Tibial nerve (tissue), 4 donors: Measurements from ENCODE around the gene CCBE1.

ENCODE experiments used
- EP300 ChIP-seq, 2 donors: sonication (generic); formaldehyde crosslinking; IDR thresholded peaks; one replicate each; pipeline ENCODE4 v1.6.1; 2017; ENCODE audit warnings: antibody characterized with exemption in 2 of 2, mild to moderate bottlenecking in 1 of 2
- POLR2A ChIP-seq, 2 donors: fragments of 450-650 bp; IDR thresholded peaks; one replicate each; pipeline ENCODE4 v1.6.1; 2017; ENCODE audit warnings: antibody characterized with exemption in 2 of 2, mild to moderate bottlenecking in 2 of 2, moderate library complexity in 2 of 2
- TF ChIP-seq, protein P1 (sequence below), 5 experiments: fragments of 200-600 bp in 3 of 5; fragments of 450-650 bp in 2 of 5; sonication (generic) in 3 of 5; IDR thresholded peaks; one replicate each; pipeline ENCODE4 v1.5.1; 2016 to 2019; ENCODE audit warnings: antibody characterized with exemption in 5 of 5, mild to moderate bottlenecking in 3 of 5, moderate library complexity in 2 of 5

DNA sequence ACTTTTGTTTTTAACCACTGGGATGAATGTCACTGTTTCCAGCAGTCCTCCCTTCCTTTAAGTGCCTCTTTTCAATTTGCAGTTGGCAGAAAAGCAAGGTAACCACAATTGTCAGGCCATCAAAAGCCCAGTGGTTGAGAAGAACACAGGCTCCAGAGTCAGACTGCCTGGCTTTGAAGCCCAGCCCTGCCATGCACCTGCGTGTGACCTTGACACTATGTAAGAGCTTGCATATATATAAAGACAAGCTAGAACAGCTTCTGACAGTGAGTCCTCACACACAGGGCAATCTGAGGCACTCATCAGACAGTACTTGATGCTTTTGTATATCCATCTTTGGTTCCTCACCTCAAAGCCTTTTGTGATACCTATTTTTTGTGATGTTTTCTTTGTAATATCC is 11.0 kb downstream of the CCBE1 start:
- TF ChIP-seq, protein P1, sequence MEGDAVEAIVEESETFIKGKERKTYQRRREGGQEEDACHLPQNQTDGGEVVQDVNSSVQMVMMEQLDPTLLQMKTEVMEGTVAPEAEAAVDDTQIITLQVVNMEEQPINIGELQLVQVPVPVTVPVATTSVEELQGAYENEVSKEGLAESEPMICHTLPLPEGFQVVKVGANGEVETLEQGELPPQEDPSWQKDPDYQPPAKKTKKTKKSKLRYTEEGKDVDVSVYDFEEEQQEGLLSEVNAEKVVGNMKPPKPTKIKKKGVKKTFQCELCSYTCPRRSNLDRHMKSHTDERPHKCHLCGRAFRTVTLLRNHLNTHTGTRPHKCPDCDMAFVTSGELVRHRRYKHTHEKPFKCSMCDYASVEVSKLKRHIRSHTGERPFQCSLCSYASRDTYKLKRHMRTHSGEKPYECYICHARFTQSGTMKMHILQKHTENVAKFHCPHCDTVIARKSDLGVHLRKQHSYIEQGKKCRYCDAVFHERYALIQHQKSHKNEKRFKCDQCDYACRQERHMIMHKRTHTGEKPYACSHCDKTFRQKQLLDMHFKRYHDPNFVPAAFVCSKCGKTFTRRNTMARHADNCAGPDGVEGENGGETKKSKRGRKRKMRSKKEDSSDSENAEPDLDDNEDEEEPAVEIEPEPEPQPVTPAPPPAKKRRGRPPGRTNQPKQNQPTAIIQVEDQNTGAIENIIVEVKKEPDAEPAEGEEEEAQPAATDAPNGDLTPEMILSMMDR (IDR thresholded peaks at IDR 0.05), result no peak
- TF ChIP-seq EP300 (IDR thresholded peaks at IDR 0.05) (no peak), POLR2A (IDR thresholded peaks at IDR 0.05) (no peak)
